Measurements from ENCODE around the gene HYI.

HYI gene

DNA sequence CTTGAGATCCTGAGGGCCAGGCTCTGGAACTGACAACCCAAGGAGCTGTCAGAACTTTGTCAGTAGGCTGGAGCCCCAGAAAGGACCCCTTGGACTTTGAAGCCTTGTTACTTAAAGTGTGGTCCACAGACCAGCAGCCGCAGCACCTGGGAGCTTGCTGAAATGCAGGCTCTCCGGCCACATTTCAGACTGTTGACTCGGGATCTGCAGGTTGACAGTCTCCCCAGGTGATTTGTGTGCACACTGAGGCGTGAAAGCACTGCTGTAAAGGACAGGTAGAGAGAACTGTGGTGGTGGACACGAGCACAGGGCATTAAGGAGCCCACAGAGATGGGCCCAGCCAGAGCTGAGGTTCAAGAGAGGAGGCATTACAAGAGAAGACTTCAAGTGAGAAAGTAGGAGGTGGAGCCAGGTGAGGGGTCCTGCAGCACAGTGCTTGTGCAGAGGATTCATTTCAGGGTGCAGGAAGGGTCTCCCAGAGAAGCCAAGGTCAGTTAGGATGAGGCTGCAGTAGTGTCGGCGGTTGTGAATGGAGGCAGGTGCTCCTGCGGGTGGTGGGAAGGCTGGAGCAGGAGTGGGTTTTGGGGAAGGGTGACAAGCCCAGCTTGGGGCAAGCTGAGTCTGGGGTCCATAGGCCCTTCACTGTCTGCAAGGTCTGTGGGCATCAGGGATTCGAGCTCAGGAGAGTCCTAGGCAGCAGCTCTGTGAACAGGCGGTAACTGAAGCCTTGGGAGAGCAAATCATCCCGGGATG is 4.6 kb downstream of the HYI start:
- H3K4me3 ChIP-seq (ENCODE audit: low read depth, low read length), result no peak overlapping the region
- DNase-seq (ENCODE audit: low read depth), result no peak
- TF ChIP-seq, protein P1, sequence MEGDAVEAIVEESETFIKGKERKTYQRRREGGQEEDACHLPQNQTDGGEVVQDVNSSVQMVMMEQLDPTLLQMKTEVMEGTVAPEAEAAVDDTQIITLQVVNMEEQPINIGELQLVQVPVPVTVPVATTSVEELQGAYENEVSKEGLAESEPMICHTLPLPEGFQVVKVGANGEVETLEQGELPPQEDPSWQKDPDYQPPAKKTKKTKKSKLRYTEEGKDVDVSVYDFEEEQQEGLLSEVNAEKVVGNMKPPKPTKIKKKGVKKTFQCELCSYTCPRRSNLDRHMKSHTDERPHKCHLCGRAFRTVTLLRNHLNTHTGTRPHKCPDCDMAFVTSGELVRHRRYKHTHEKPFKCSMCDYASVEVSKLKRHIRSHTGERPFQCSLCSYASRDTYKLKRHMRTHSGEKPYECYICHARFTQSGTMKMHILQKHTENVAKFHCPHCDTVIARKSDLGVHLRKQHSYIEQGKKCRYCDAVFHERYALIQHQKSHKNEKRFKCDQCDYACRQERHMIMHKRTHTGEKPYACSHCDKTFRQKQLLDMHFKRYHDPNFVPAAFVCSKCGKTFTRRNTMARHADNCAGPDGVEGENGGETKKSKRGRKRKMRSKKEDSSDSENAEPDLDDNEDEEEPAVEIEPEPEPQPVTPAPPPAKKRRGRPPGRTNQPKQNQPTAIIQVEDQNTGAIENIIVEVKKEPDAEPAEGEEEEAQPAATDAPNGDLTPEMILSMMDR (conservative IDR thresholded peaks at IDR 0.05; ENCODE audit: low read depth, low read length), result no peak

DNA sequence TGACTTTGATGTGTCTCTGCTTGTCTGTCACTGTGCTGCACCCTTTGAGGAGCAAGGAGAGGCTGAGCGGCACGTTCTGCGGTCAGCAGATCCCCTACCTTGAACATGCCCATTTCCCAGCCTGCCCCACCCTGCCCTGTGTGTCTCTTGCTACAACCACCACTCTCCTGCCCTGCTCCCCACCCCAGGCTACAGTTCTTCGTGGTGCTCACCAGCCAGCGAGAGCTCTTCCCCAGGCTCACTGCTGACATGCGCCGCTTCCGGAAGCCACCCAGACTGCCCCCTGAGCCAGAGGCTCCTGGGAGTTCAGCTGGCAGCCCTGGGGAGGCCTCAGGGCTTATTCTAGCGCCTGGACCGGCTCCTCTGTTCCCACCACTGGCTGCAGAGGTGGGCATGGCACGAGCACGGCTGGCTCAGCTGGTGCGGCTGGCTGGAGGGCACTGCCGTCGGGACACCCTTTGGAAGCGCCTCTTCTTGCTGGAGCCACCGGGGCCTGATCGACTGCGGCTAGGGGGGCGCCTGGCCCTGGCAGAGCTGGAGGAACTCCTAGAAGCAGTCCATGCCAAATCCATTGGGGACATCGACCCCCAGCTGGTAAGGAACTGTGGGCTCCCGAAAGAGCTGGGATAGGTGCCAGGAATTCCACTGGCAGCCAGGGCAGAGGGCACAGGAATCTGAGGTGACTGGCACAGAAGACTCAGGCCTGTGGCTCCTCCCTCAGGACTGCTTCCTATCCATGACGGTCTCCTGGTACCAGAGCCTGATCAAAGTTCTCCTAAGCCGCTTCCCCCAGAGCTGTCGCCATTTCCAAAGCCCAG is 5.6 kb downstream of the HYI start:
- H3K4me3 ChIP-seq (ENCODE audit: low read depth, low read length), result no peak overlapping the region
- no peak for DNase-seq (ENCODE audit: low read depth)
- TF ChIP-seq, protein P1 (conservative IDR thresholded peaks at IDR 0.05; ENCODE audit: low read depth, low read length), result no peak

DNA sequence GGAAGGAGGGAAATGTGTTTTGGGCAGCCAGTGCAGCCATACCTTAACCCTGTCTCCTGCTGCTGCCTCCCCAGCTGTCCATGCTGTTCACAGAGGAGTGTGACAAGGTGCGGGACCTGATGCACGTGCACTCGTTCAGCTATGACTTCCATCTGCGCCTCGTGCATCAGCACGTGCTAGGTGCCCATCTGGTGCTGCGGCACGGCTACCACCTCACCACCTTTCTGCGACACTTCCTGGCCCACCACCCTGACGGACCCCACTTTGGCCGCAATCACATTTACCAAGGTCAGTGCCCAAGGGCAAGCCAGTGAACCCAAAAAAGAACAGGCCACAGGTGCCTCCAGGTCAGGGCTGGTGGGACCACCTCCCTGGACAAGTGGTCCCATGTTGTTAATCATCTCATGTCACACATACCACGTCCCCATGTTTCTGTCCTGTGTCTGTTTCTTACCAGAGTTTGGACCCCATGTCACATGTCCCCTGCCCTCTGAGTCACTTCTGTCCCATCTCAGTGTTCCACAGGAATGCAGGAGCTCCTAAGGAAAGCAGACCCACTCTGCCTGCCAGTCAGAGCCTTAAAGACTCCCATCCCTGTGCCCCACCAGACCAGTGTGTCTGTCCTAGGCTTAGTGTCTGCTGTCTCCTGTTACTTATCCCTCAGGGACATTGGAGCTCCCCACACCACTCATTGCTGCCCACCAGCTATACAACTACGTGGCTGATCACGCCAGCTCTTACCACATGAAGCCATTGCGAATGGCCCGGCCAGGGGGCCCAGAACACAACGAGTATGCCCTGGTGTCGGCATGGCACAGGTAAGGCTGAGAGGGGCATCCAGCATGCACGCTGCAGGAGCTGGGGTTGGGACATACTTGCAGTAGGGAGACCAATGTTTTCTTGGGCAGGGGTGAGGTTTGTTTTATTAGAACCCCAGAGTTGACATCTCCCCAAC is 6.6 kb downstream of the HYI start:
- no peak overlapping the region for H3K4me3 ChIP-seq (ENCODE audit: low read depth, low read length)
- DNase-seq (ENCODE audit: low read depth), result no peak

DNA sequence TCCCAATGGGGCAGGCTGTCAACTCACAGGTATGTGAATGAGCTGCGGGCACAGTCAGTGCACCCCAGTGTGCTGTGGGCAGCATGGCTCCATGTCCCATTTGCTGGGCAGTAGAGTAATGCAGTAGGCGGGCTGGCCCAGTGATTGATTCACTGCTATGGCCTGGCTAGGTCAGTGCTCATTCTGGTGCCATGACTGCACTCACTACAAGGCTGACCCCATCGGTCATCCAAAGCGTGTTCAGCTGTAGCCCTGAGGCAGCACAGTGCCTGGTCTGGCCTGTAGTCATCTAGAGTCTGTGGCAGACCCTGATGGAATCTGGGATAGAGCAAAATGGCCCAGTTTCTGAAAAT is 7.4 kb downstream of the HYI start:
- no peak overlapping the region for H3K4me3 ChIP-seq (ENCODE audit: low read depth, low read length)
- TF ChIP-seq, protein P1 (conservative IDR thresholded peaks at IDR 0.05; ENCODE audit: low read depth, low read length), result no peak
- DNase-seq (ENCODE audit: low read depth), result no peak

More for the DNA sequence above, 6.6 kb downstream of the HYI start:
- TF ChIP-seq, protein P1 (conservative IDR thresholded peaks at IDR 0.05; ENCODE audit: low read depth, low read length), result no peak

DNA sequence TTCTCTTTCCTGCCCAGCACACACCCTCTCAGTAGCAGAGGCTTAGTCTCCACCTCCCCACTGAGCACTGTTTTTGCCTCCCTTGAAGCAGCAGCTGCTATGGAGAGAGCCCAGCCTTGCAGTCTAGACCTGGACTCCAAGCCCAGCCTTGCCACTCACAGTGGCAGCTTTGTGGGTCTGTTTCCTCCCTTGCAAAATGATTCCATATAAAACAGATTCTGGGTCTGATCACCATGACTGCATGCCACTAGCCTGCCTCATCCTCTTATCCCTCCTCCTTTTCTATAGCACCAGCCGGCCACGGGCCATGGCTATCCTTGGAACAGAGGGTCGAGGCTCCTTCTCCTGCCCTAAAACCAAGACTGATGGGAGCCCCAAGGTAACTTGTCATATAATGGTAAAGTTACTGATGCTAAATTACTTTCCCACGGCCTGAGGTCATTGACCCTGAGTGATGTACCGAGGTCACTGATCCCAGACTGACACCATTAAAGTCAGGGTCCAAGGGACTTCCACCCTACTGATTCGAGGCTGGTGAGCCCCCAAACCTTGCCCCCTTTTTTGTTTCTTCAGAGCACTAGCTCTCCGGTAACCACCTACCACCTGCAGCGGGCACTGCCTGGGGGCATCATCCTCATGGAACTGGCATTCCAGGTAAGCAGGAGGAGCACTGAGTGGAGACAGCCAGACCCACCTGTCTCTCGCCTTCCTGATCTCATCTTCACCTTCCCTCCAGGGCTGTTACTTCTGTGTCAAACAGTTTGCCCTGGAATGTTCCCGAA is 7.9 kb downstream of the HYI start:
- TF ChIP-seq, protein P1 (conservative IDR thresholded peaks at IDR 0.05; ENCODE audit: low read depth, low read length), result no peak
- no peak for DNase-seq (ENCODE audit: low read depth)
- no peak overlapping the region for H3K4me3 ChIP-seq (ENCODE audit: low read depth, low read length)

DNA sequence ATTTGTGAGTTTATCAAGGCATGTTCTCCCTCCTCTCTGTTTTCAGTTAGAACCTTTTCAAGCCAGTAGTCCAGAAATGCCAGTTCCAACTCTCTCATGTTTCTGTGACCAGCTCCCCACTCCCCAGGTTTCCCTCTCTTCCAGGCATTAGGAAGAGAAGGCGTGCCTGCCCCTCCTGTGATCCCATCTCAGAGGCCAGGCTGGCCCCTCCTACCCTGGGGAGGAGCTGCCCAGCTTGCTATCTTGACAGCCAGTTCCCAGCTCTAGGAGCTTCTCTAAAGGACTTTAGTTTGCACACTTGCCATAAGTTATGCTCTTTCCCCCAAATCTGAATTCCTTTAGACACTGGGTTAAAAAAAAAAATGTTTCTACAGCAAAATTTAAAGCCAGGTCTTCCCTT is 8.9 kb downstream of the HYI start:
- TF ChIP-seq, protein P1 (conservative IDR thresholded peaks at IDR 0.05; ENCODE audit: low read depth, low read length), result no peak
- peak; percentile 43 for DNase-seq (ENCODE audit: low read depth)
- H3K4me3 ChIP-seq (ENCODE audit: low read depth, low read length), result no peak overlapping the region

Measured in choroid plexus epithelial cell (primary cell).